NCI-H2107 treated with DMSO at 0.1 percent for 48 hours (cell line): ENCODE measurements around the gene ISOC2.
"Not testable (repeated sequence)": the region's sequence is repeated elsewhere in the genome, so short reads cannot be mapped to it uniquely, and the experiment has no call there.

Experiments
- DNase-seq: peaks from one replicate; lab custom pipeline; 2025; ENCODE audit not compliant: unreplicated experiment; lab: John Stamatoyannopoulos, UW

ISOC2 gene

DNA sequence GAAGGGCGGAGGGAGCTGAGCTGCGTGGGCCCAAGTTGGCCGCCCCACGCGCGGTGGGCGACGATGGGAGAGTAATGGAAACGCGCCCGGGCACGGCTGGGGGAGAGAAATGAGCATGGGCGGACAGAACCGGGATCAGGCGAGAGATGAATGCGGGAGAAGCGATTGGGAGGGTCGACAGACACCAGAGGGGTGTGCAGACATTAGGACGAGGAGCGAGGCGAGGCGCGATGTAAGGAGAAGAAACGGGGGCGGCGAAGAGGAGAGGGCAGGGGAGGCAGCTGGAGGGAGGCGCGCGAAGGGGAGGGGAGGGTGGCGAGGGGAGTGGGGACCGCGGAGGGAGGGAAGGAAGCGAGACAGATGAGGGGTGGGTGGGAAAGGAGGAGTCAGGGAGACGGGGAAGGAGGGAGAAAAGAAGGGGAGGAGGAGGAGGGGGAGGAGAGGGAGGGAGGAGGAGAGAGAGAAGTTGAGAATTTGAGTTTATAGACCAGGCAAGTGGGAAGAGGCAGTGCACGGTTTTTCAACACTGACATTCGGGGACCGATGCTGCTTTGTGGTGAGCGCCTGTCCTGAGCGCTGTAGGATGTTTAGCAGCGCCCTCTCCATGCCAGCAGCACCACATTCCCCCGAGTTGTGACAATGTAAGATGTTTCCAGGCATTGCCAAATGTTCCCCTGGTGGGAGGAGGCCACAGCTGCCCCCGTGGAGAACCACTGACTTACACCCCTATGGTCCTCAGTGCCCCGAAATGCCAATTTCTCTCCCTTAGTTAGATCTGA is 18.2 kb downstream of the ISOC2 start, which contains the start of gene SHISA7:
Gene SHISA7, minus strand, starts transcription at position 256 of the 779 bp plus-strand sequence. CDS start 437 bp downstream, outside the sequence.
- no peak for DNase-seq

GRCh38 chr19:55442372-55442961 is 19.0 kb downstream of the ISOC2 start:
- peak; percentile 24 for DNase-seq

DNA sequence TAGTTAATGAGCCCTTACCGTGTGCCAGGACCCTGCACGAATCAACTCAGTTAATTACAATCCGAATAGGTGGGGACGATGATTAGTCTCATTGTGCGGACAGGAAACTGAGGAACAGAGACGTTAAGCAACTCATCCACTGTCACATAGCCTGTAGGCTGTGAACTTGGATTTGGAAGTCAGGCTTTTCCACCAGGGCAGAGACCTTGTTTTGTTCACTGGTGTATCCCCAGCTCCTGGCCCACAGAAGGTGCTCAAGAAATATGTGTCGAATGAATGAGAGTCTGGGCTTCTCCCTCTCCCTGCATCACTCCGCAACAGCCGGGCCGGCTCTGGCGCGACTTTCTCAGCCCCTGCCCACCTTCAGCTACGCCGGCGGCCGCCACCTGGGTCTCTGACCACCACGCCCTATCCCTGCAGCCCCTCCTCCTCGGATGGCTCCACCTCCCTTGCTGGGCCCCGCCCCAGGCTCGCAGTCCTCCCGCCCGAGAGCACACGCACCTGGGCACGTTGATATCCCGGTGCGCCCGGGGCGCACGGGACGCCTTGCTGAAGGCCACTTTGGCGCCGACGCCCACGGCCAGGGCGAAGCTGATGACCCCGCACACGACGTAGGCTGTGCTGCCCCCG is 19.6 kb downstream of the ISOC2 start:
- DNase-seq, result no peak

DNA sequence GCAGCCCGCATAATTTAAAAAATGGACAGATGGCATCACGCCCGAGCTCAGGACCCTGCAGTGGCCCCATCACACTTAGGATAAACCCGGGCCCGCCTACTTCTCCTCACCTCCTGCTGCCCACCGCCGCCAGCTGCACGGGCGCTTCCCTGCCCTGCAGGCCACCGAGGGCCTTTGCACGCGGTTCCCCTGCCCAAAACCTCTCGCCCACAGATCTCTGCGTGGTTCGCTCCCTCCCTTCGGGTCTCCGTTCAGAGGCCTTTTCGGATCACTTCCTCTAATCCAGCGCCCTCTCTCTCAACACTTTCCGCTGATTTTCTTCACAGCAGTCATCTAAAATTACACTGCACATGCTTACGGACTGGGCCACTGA is 20.1 kb downstream of the ISOC2 start:
- DNase-seq, result no peak

GRCh38 chr19:55440411-55441105 is 20.9 kb downstream of the ISOC2 start:
- DNase-seq, result no peak

GRCh38 chr19:55439052-55439451 is 22.4 kb downstream of the ISOC2 start:
- DNase-seq, result no peak

DNA sequence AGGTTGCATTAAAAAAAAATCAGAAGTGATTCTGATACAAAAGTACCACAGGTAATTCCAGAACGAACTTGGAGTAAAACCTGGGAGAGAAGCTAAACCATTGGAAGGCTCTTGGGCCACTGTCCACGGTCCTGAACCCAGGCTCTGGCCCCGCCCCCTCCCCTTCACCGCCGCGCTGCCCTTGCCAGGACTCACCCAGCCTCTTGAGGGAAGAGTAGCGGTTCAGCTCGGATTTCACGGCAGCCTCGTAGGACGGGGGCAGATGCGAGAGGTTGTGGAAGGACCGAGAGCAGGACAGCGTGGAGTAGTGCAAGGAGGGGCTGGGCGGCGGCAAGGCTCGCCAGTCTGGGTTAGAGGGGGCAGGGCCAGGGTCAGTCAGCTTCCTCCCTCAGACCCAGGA is 24.0 kb downstream of the ISOC2 start:
- DNase-seq, result peak; percentile 27

GRCh38 chr19:55436847-55437246 is 24.6 kb downstream of the ISOC2 start:
- no peak for DNase-seq

GRCh38 chr19:55435020-55435419 is 26.4 kb downstream of the ISOC2 start:
- DNase-seq, result no peak

DNA sequence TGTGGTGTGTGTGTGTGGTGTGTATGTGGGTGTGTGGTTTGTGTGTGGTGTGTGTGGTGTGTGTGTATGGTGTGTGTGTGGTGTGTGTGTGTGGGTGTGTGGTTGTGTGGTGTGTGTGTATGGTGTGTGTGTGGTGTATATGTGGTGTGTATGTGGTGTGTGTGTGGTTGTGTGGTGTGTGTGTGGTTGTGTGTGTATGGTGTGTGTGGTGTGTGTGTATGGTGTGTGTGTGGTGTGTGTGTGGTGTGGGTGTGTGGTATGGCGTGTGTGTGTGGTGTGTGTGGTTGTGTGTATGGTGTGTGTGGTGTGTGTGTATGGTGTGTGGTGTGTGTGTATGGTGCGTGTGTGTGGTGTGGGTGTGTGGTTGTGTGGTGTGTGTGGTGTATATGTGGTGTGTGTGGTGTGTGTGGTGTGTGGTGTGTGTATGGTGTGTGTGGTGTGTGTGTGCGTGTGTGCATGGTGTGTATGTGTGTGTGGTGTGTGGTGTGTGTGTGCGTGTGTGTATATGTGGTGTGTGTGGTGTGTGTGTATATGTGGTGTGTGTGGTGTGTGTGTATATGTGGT is 27.0 kb downstream of the ISOC2 start:
- no peak for DNase-seq

DNA sequence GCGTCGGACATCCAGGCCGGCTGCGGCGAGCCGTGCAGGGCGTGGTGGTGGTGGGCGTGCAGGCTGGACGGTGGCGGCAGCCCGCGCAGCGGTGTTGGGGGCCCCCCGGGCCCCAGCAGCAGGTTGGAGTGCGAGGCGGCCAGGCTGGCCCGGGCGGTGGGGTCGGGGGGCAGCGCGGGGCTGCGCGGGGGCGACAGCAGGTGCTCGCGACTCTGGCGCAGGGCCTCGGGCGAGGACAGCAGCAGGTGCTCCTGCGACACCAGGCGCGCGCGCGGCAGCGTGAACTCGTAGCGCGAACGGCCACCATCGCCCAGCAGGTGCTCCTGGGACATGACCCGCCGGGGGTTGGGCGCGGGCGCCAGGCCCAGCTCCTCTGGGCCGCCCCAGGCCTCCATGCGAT is 28.1 kb downstream of the ISOC2 start:
- DNase-seq, result no peak

- no peak for DNase-seq
Measured at GRCh38 chr19:55432241-55432959, 29.0 kb downstream of the ISOC2 start.

DNA sequence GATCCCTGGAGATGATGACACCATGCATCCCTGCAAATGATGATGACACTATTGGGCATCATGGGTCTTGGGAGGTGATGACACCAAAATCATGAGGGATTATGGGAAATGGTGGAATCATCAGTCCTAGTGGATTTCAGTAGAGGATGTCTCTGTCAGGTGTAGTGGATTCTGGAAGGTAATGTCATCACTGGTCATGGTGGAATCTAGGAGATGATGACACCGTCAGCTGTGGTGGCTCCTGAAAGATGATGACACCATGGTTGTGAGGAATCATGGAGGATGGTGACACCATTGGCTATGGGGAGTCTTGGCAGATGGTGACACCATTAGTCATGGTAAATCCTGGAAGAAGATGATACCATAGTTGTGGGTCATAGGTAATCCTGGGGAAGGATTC is 30.3 kb downstream of the ISOC2 start:
- no peak for DNase-seq

DNA sequence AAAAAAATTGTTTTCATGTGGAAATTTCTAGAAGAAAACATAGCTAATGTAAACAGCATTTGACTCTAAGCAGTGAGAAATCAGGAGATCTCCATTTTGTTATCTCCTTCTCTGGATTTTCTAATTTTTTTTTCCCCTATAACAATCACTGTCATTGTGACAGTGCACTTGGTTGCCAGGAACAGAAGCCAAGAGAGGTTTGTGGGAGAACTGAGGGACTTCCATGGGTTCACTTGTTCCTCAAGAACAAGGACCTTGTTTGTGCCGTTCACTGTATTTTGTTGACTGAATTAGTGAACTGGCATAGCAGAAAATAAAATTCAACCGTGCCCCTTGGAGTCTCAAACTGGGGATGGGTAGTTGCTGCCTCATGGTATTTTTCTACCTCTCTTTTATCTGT is 35.4 kb downstream of the ISOC2 start:
- DNase-seq, result no peak

DNA sequence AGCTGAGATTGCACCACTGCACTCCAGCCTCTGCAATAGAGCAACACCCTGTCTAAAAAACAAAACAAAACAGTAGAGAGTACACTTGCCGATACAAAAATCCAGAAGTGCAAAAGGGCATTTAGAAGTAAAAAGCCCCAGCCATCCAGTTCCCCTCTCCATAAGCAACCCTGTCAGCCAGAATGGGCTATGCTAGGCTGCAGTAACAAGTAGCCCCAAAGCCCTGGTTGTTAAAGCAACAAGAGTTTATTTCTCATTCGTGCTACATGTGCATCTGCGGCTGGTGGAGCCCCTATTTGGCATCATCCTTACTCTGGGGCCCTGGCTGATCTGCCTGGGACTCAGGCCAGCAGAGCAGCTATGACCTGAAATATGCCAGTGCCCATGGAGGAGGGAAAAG is 36.9 kb downstream of the ISOC2 start:
- no peak for DNase-seq

DNA sequence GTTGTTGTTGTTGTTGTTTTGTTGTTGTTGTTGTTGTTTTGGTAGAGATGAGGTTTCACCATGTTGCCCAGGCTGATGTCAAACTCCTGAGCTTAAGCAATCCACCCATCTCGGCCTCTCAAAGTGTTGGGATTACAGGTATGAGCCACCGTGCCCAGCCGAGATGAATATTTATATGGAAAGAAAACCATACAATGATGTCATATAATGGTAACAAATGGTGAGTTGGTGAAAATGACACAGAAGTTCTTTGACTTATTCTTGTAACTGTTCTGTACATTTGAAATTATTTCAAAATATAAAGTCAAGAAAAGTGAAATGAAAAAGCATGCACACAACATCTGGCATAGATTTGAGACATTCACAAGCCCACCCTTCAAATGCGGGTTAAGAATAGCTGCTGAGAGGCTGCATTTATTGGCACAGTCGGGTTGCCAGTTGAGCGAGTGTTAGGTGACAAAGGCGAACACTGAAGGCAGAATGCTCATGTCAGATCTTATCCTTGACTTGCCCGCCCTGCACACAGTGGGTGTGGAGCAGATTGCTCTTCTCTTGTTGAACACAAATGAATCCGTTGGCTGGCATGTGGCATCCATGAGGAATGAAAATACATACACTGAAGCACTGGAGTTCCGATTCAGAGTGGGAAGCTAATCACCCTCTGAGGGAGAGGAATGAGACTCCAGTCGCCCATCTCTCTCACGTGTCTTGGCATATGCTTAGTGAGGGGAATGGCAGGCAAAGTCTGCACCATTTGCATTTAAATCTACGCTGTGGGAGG is 38.0 kb downstream of the ISOC2 start:
- no peak for DNase-seq

DNA sequence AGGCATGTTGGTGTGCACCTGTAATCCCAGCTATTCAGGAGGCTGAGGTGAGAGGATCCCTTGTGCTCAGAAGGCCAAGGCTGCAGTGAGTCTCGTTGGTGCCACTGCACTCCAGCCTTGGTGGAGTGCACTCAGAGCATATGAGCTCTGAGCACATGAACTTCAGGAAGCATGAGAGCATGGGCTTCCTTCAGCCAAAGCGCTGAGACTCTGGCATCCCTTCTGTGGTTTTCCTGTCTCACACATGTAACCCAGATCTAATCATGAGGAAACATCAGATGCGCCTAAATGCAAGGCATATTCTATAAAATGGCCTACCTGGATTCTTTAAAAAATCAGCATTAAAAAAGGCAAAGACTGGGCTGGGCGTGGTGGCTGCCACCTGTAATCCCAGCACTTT is 40.2 kb downstream of the ISOC2 start:
- DNase-seq, result not testable (repeated sequence)

GRCh38 chr19:55419624-55420236 is 41.7 kb downstream of the ISOC2 start:
- no peak for DNase-seq

DNA sequence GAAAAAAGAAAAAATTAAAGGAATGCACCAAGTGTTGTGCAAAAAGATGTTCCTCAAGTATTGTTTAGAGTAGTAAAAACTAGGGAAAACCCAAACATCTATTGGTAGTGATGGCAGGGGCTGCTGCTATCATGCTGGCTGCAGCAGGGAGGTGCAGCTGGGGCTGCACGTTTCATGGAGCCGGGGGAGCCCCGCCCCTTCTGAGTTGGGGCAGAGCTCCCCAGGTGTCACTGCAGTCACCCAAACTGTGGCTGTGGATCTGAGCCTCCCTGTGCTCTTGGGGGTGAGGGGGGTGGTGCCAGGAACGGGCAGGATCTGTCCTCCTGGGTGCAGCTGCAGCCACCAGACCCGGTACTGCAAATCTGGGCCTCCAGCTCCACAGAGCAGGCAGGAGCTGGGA is 42.3 kb downstream of the ISOC2 start:
- no peak for DNase-seq

- DNase-seq, result peak; percentile 18
Measured at GRCh38 chr19:55418185-55418584, 43.3 kb downstream of the ISOC2 start.
